ENCODE measurements around the gene SREBF1.

SREBF1 gene

DNA sequence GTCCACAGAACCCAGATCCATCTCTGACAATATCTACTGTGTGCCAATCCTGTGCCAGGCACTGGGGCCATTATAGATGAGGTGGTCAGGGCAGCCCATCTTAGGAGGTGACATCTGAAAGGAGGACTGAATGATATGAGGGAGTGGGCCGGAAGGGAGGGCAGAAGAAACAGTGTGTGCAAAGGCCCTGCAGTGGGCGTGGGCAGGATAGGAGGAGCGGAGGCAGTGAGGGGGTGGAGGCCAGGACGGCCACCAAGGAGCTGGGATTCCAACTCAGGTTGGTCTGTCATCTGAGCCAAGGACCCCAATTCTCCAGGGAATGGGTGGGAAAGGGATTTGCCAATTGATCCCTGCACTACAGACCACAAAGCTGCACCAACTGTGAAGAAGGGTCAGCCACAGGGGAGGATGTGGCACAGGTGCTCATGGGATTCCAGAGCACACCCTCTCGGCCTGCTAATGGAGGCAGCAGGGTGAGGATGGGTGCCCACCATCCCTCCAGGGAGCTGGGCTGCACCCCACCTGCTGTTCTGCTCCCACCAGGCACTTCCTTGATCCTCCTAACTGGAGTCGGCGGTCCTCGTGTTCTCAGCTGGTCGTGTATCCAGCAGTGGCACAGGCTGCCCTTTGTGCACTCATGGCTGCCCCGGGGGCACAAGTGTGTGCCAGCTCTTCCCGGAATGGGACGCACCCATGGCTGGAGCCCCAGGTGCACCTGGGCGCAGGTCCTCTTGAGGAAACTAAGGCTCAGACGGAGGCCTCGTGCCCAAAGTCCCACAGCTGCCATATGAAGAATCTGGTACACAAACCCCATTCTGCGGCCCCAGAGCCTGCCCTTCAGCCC lies 9.6 kb downstream of the SREBF1 start:
- Histone ChIP-seq H3K9me3 (ENCODE audit: severe bottlenecking) (no peaks in the 10 kb centered on the region), H3K27ac (ENCODE audit: poor library complexity, severe bottlenecking) (peak overlapping the region; percentile 94), H3K27me3 (ENCODE audit: insufficient read depth, poor library complexity, severe bottlenecking) (no peaks in the 10 kb centered on the region), H3K4me3 (ENCODE audit: severe bottlenecking) (no peak overlapping the region), H3K4me1 (ENCODE audit: insufficient read depth, poor library complexity, severe bottlenecking) (peaks cover 35% of the 10 kb centered on the region), H3K36me3 (ENCODE audit: low read depth) (peaks cover 48% of the 10 kb centered on the region)
- DNase-seq (ENCODE audit: low spot score) (no peak), ATAC-seq (ENCODE audit: low read depth) (no peak)
- TF ChIP-seq CTCF (IDR thresholded peaks at IDR 0.05; ENCODE audit: poor library complexity, severe bottlenecking) = no peak

- Histone ChIP-seq H3K9me3 (ENCODE audit: severe bottlenecking) (no peaks in the 10 kb centered on the region), H3K27me3 (ENCODE audit: insufficient read depth, poor library complexity, severe bottlenecking) (no peaks in the 10 kb centered on the region), H3K27ac (ENCODE audit: poor library complexity, severe bottlenecking) (peak overlapping the region; percentile 94), H3K4me1 (ENCODE audit: insufficient read depth, poor library complexity, severe bottlenecking) (peaks cover 42% of the 10 kb centered on the region), H3K4me3 (ENCODE audit: severe bottlenecking) (no peak overlapping the region), H3K36me3 (ENCODE audit: low read depth) (peaks cover 48% of the 10 kb centered on the region)
- no peak for DNase-seq (ENCODE audit: low spot score)
- ATAC-seq (ENCODE audit: low read depth) = no peak
- no peak for TF ChIP-seq CTCF (IDR thresholded peaks at IDR 0.05; ENCODE audit: poor library complexity, severe bottlenecking)
Measured at GRCh38 chr17:17826342-17826713, 10.5 kb downstream of the SREBF1 start.

DNA sequence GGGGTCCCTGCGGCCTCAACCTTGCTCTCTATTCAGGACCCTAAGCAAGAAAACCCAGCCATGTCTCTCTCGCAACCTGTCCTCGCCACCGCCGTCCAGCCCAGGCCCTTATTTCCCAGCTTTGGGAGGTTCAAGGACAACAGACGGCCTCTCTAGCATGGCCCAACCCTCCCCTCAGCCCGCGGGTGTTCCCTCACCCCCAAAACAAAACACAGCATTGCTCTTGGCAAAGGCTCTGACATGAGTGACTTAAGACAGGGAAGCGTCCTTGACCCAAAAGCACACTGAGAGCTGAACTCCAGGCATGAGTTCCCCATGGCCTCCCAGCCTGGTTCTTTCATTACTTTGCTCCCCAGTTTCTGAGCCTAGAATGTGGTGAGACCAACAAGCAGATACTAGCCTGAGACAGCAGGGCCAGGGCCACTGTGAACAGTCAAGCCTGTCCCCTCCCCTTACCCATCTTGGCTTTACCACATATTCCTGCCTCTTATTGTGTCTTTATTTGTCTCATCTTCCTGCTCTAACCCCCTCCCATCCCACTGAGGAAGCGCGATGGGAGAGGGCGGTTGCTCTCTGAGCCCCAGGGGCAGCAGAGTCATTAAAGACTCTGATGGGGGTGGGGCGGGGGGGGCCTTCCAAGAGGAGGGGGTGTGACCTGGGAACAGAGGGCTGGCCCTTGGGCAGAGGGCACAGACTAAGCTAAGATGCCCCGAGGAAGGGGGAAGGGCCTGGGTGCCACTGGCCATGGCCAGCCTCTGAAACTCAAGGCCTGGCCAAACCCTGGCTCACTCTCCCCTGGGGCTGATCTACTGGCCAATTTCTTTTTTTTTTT lies 11.8 kb downstream of the SREBF1 start:
- ATAC-seq (ENCODE audit: low read depth) (no peak), DNase-seq (ENCODE audit: low spot score) (no peak)
- Histone ChIP-seq H3K27me3 (ENCODE audit: insufficient read depth, poor library complexity, severe bottlenecking) (no peaks in the 10 kb centered on the region), H3K4me3 (ENCODE audit: severe bottlenecking) (no peak overlapping the region), H3K27ac (ENCODE audit: poor library complexity, severe bottlenecking) (peak overlapping the region; percentile 94), H3K36me3 (ENCODE audit: low read depth) (peaks cover 51% of the 10 kb centered on the region), H3K4me1 (ENCODE audit: insufficient read depth, poor library complexity, severe bottlenecking) (peaks cover 54% of the 10 kb centered on the region), H3K9me3 (ENCODE audit: severe bottlenecking) (no peaks in the 10 kb centered on the region)
- no peak for TF ChIP-seq CTCF (IDR thresholded peaks at IDR 0.05; ENCODE audit: poor library complexity, severe bottlenecking)

DNA sequence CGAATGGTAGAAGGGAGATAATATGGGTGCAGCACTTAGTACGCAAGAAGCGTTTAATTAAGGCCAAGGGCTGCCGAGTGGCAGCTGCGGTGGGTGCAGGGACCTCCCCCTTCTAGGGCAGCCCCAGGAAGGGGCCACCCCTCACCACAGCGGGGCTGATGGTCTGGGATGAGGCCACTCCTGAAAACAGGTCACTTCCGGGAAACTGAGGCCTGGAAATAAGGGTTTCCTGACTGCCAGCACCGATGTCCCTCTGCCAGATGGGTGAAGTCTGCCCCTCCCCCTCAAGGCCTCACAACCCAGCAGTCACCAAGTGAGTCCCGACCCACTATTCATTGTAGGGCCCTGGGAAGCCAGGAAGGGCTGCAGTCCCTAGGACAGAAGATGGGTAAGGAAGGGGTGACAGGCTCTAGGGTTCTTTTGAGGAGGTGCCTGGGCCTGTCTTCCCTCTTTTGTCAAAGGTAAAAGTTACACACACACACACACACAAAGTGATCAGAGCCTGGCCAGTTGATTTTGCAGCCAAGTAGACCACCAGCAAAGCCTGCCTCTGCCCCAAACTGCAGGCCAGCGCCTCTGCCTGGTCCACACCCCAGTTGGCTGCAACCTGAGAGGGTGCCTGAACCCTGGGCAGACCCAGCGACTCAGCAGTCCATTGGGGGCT lies 12.5 kb downstream of the SREBF1 start:
- DNase-seq (ENCODE audit: low spot score) = no peak
- peaks cover 62% of the 10 kb centered on the region for H3K4me1 ChIP-seq (ENCODE audit: insufficient read depth, poor library complexity, severe bottlenecking)
- no peaks in the 10 kb centered on the region for H3K9me3 ChIP-seq (ENCODE audit: severe bottlenecking)
- peak overlapping the region; percentile 94 for H3K27ac ChIP-seq (ENCODE audit: poor library complexity, severe bottlenecking)
- H3K27me3 ChIP-seq (ENCODE audit: insufficient read depth, poor library complexity, severe bottlenecking) = no peaks in the 10 kb centered on the region
- no peak for TF ChIP-seq CTCF (IDR thresholded peaks at IDR 0.05; ENCODE audit: poor library complexity, severe bottlenecking)
- H3K36me3 ChIP-seq (ENCODE audit: low read depth) = peaks cover 51% of the 10 kb centered on the region
- no peak overlapping the region for H3K4me3 ChIP-seq (ENCODE audit: severe bottlenecking)
- no peak for ATAC-seq (ENCODE audit: low read depth)

Data from RWPE2 (cell line).